GM19239 (cell line): ENCODE measurements around the gene CENPM.

Source experiments
- DNase-seq: peaks from one replicate; pipeline ENCODE4 v3.0.0; 2011; ENCODE audit warnings: low spot score; ENCODE audit not compliant: insufficient read length
- FAIRE-seq: peaks from 2 replicates; lab custom pipeline; 2011; peaks lifted over from hg19 to GRCh38; lab: Jason Lieb, UNC

CENPM gene

DNA sequence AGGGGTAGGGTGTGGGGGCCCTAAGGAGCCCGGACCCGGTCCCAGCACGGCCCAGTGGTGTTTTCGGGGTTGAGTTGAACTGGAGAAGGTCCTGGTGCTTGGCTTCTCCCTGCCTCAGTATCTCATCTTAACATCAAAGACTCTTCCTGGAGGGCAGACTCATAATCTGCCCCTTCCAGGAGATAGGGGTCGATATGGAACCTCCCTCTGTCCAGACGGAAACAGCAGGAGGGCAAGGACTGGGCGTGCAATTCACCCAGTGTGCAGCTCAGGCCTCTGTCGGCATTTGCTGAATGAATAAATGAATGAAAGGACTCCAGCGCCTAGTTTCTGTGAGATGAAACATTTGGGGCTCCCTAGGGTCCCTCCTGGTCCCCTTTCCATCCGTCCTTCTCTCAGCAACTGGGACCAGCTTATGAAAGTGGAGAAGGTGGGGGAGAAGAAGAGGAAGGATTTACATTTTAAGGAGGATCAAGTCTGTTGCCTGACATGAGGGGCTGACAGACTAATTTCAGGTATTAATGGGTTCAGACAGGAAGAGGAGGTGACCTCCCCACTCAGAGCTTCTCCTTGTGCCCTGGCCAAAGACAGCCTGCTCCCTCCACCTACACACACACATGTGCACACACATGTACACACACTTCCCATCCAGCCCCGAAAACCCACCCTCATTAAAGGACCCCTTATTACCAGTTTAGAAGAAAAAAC lies 31.0 kb downstream of the CENPM start:
- FAIRE-seq, result peak; percentile 81
- no peak for DNase-seq

- DNase-seq (no peak), FAIRE-seq (peak; percentile 77)
Observed at GRCh38 chr22:41915035-41915785, 31.7 kb downstream of the CENPM start, which contains the start of gene SHISA8. Gene SHISA8 (minus strand): TSS chr22:41915074. CDS start chr22:41914667, 407 bp downstream.

DNA sequence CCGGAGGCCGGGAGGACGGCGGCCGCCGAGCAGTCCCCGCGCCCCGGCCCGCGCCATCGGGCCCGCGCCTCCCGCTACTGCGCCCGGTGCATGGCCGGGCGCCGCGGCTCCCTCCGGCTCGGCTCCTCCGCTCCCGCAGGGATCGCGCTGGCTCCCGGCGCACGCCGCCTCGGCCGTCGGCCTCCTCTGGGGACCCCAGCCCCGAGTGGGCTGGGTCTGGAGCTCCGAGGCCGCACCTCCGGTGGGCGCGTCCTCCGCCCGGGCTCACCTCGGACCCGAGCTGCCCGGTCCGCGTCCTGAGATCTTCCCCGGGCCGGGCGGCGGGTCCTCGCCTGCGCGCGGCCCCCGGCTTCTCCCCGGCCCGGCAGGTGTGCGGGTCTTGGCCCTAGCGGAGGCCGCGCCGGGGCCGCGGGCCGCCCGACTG lies 32.3 kb downstream of the CENPM start:
- DNase-seq (no peak), FAIRE-seq (no peak)

DNA sequence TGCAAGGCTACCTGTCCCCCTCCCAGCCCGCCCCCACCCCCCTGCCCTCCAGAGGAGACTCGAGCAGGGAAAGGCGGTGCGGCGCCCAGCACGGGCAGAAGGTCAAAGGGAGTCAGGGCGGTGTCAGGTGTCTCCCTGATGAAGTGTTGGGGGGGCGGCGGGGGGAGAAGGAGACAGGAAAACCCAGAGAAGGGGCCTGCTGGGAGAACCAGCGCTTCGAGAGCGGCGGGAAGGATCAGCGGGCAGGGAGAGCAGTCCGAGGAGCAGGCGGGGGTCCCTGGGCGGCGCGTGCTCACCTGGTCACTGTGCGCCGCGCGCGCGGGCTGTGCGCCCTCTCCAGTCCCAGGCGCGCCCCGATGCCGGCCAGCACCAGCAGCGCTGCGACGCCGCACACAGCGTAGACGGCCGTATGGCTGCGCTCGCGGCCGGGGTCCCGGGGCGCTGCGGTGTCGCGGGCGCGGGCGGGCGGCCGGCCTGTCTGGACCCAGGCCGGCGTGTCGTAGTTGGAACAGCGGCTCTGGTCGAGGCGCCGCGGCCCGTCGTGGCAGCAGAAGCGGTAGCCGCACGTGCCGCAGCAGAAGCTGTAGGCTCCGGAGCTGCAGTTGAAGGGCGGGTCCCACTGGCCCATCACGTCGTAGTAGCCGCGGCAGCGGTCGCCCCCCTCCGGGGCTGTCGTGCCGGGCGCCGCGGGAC lies 33.0 kb downstream of the CENPM start:
- FAIRE-seq (no peak), DNase-seq (no peak)

DNA sequence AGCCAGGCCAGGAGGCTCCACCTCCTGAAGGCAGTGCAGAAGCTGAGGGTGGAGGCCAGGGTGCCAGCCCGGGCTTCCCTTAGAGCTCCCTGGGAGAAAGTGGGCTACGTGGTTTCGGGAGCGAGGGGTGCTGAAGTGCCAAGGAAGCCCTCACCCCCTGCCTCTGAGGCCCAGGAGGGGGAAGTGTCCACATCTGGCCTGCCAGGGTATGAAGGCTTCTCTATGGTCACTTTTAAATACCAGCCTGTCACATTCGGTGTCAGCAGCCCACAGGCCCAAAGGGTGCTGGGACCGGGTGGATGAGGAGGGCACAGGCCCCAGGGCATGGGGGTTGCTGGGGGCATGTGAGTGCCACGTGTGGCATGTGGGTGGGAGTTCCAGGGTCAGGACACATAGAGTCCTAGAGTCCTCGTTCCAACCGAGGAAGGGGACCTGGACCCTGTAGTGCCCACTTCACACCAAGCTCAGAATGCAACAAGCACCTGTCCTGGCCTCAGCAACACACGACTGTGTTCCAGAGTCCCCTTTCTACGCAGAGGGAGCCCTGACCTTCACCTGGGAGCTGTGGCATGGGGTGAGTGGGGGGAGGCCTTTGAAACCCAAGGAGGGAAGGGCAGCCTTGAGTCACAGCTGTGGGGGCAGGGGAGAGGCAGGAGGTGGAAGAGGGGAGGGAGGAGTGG lies 33.8 kb downstream of the CENPM start:
- FAIRE-seq (no peak), DNase-seq (no peak)

DNA sequence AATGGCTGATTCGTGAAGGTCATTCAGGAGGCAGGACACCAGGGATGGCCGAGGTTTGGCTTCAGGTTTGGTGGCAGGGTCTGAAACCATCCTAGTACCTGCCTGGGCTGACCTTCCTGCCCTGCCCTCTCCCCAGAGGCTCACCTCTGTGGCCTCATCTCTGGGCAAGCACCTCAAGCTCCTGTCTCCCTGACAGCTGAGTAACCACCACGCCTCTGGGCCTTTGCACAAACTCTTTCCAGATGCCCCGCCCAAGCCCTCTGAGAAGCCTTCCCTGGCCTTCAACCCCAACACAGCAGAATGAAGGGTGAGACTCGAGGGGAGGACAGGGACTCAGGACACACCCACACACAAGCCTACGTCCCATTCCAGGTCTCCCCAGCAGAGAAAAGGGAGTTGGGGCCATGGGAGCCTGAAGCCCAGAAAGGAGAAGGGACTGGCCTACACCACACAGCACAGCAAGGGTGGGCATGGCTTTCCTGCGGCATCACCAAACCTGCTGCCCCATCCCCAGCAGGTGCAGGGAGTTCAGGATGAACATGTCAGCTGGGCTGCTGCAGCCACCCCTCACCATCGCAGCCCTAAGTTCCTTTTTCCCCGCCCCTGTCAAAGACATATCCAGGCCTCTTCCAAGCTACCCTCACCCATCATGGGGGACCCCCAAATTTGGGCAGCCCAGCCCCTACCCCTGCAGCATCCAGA lies 34.5 kb downstream of the CENPM start:
- DNase-seq (no peak), FAIRE-seq (no peak)

GRCh38 chr22:41911001-41911611 lies 35.8 kb downstream of the CENPM start:
- DNase-seq (no peak), FAIRE-seq (no peak)

DNA sequence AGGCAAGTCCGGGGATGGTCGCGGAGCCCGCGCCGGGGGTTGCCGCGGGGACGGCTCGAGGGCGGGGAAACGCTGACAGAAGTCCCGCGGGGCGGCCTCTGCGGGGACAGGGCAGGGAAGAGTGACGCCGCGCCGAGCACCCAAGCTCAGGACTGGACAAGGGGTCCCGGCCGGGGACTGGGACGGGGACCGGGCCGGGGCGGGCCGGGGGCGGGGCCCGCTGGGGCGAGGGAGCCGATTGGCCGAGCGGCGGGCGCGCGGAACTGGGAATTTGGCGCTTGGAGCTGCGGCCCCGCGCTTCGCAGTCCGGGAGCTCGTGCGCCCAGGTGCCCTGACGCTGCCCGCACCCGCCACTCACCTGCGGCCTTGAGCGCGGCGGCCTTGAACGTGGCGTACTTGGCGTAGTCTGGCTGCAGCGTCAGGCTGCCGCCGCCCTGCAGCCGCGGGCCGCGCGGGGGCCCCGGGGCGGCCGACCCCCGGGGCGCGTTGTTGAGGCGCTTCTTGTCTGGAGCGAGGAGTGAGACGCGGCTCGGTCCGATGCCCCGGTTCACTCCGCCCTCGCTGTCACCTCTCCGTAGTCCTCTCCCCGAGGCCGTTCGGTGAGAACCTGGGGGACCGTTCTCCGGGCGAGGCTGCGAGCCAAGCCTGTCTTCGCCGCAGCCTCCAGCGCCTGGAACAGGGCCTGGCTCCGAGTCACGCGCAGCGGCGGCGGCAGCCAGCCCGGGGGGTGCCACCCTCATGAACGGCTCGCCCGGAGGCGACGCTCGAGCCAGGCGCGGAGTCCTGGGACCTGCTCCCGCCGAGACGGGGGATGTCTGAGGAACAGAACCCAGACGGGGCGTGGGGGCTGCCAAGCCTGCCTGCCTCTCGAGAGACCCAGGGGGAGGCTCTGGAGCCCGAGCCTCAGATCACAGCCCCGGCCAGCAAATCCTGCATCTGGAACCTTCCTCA lies 36.6 kb downstream of the CENPM start:
- DNase-seq (no peak), FAIRE-seq (no peak)

DNA sequence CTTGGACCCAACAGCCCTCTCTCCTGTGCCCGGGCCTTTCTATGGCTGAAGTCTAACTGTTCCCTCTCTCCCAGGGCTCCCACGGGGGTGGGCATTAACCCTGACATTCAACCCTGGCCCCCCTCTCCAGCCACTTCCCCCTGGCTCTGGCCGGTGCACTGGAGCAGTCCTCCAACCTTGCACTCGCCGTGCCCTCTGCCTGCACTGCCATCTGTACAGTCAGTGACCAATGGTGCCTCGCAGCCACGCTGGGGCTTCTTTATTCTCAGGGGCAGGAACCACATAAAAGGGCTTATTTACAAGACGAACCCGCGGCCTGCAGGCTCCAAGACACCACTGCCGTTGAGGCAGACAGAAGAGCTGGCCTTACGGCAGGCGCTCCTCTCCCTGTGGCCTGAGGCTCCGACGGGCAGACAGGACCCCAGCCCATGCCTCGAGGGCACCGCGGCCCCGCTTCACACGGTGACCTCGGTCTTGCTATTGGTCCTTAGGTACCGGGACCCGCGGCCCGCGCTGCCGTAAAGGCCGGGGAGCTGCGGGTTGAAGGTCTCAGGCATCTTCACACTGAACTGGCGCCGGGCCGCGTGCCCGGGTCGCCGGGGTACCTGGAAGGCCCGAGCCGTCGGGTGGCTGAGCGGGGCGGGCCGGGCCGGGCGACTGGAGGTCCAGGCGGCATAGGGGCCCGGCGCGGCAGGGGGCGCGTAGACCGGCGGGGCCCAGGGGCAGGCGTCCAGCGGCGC lies 37.5 kb downstream of the CENPM start:
- no peak for DNase-seq

DNA sequence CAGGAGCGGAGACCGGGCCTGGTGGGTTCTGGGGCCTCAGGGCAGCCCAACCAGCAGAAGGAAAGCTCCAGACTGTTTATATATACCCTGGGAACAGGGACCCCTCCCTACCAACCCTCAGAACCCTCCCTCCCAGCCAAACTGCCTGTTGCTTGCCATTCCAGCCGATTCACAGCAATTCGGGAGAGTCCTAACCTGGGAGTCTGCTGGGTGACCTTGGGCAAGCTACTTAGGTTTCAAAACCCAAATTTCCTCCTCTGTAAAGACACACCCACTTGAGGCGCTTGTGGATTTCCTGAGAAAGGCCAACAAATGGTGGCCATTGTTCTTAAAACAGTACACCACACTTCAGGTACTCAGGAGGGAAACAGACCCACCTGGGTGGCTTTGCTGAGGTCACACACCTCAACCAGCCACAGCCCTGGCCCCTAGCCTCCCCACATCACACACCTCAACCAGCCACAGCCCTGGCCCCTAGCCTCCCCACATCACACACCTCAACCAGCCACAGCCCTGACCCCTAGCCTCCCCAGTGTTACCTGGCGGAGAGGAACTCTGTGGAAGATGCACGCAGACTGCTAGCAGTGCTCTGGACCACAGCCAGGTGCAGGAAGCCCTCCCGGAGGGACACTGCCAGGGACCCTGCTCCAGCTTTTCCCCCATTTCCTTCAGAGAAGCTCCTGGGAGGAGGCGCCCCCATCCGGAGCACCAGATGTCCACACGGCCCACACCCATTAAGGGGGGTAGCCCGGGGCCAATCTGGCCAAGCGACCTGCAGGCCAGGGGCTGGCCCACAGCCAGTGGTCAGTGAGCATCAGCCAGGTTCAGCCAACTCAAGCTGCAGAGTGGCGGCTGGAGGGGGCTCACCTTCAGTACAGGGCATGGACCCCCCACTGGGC lies 38.3 kb downstream of the CENPM start:
- FAIRE-seq, result no peak
- DNase-seq, result no peak

More for the DNA sequence above, 37.5 kb downstream of the CENPM start:
- FAIRE-seq, result no peak

DNA sequence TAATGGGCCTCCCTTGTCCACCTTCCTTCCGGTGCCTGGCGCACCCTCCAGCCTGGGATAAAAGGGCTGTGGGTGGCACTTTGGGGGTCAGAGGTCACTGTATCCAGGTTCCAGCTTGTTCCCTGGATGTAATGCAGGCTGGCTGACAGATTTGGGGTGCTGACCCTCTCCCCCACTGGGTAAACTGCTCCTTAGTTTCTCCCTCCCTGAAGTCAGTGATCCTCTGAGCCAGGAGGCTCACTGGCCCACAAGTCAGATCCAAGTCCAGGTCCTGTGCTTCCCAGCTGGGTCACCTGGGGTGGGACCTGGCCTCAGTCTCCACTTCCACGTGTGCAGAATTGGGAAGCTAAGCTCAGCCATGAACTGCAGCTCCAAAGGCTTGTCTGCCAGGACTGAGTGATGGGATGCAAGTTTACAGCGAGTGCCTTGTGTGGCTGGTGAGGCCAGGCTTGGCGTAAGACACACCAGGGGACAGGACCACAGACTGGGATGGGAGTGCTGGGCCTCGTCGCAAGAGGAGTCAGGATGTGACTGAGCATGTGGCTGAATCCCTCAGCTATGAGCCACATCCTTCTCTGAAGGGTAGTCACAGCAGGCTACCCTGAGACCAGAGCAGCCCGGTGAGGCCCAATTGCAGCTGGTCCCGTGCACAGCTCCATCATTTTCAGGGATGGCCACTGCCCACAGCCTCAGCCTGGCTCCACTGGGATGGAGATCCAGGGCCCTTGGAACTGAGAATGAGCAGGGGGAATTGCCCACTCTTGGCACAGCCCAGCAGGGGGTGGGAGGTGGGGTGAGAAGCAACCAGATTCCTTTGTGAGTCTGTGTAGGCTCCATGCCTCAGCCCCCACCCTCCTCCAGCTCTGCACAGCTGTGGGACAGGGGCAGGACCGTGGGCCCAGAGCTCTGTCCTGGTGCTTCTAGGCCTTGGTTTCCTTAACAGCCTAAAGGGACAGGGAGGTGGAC lies 39.2 kb downstream of the CENPM start:
- DNase-seq, result no peak
- no peak for FAIRE-seq

- FAIRE-seq (no peak), DNase-seq (no peak)
Observed at GRCh38 chr22:41906822-41907221, 40.1 kb downstream of the CENPM start.

DNA sequence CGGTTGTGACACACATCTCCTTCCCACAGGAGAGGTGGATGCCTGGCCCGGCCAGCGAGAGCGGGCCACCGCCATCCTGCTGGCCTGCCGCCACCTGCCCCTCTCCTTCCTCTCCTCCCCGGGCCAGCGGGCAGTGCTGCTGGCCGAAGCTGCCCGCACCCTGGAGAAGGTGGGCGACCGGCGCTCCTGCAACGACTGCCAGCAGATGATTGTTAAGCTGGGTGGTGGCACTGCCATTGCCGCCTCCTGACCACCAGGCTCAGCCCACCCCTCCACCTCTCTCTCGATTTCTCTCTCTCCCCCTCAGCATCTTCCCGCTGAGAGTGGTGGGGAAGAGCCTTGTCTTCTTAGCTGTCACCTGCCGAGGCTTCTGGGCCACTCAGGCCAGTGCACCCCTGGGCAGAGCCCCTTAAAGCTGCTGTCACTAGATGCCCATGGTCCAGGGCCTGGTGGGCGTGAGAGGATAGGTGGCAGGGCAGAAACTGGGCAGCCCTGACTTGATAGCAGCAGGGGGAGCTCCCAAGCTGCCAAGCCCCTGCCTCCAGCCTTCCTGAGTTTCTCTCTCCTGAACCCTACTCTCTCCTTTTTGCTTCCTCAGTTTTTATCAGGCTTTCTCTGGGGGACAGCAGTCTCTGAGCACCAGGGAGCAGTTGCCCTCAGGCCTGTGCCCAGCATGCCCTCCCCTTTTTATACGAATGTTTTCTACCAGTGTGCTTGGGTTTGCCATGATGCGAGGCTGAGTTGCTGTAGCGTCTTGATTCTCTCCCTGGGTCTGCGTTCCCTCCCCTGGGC lies 41.3 kb downstream of the CENPM start:
- FAIRE-seq, result no peak
- DNase-seq, result no peak

- no peak for FAIRE-seq
Observed at GRCh38 chr22:41904450-41905410, 42.2 kb downstream of the CENPM start.

More at GRCh38 chr22:41904450-41905410, 42.2 kb downstream of the CENPM start:
- DNase-seq, result no peak
